ENCODE results near the gene SLC31A1.

- TF ChIP-seq CTCF (IDR thresholded peaks at IDR 0.05) = no peak
- no peak for TF ChIP-seq POLR2AphosphoS5 (IDR thresholded peaks at IDR 0.05)
- TF ChIP-seq EP300 (IDR thresholded peaks at IDR 0.05) = no peak
- TF ChIP-seq POLR2A (IDR thresholded peaks at IDR 0.05) = no peak
Measured at GRCh38 chr9:113221800-113222481, 597 bp downstream of the SLC31A1 start.
